GM18499 (cell line): ENCODE results near the gene PDSS1.
"Not testable (repeated sequence)": the region's sequence is repeated elsewhere in the genome, so short reads cannot be mapped to it uniquely, and the experiment has no call there.

Experiments used
- ATAC-seq: cut with Tn5 transposase; IDR thresholded peaks from one replicate; pipeline ENCODE4 v1.9.1; 2021; ENCODE audit warnings: moderate number of reproducible peaks; ENCODE audit not compliant: insufficient read depth, unreplicated experiment

Gene PDSS1

GRCh38 chr10:26697163-26697921, at the start of gene PDSS1:
TSS of gene PDSS1 (plus strand) at chr10:26697701. CDS start at chr10:26697712, 11 bp downstream.
- ATAC-seq: peak; percentile 65

GRCh38 chr10:26648245-26648636, 49.3 kb upstream of the PDSS1 start:
- ATAC-seq: not testable (repeated sequence)

- no peak for ATAC-seq
Observed at GRCh38 chr10:26650406-26650805, 47.1 kb upstream of the PDSS1 start.

GRCh38 chr10:26651476-26651875, 46.0 kb upstream of the PDSS1 start:
- ATAC-seq: not testable (repeated sequence)

- no peak for ATAC-seq
Observed at GRCh38 chr10:26653004-26653403, 44.5 kb upstream of the PDSS1 start.

- no peak for ATAC-seq
Observed at GRCh38 chr10:26655746-26656145, 41.8 kb upstream of the PDSS1 start.

GRCh38 chr10:26662864-26663263, 34.6 kb upstream of the PDSS1 start:
- ATAC-seq: no peak

- no peak for ATAC-seq
Observed at GRCh38 chr10:26665080-26666048, 32.1 kb upstream of the PDSS1 start.

GRCh38 chr10:26675873-26676257, 21.6 kb upstream of the PDSS1 start:
- no peak for ATAC-seq

GRCh38 chr10:26679588-26679987, 17.9 kb upstream of the PDSS1 start:
- ATAC-seq: no peak

- ATAC-seq: no peak
Observed at GRCh38 chr10:26681076-26681475, 16.4 kb upstream of the PDSS1 start.

GRCh38 chr10:26681971-26682370, 15.5 kb upstream of the PDSS1 start:
- not testable (repeated sequence) for ATAC-seq

- ATAC-seq: no peak
Observed at GRCh38 chr10:26682931-26683330, 14.6 kb upstream of the PDSS1 start.

- peak; percentile 94 for ATAC-seq
Observed at GRCh38 chr10:26684667-26685264, 12.7 kb upstream of the PDSS1 start.

GRCh38 chr10:26685441-26685840, 12.1 kb upstream of the PDSS1 start:
- ATAC-seq: no peak

GRCh38 chr10:26689399-26689798, 8.1 kb upstream of the PDSS1 start:
- ATAC-seq: no peak

- ATAC-seq: no peak
Observed at GRCh38 chr10:26690731-26691475, 6.6 kb upstream of the PDSS1 start.

- ATAC-seq: not testable (repeated sequence)
Observed at GRCh38 chr10:26694536-26694935, 3.0 kb upstream of the PDSS1 start.

GRCh38 chr10:26696786-26697162, 727 bp upstream of the PDSS1 start:
- no peak for ATAC-seq

- no peak for ATAC-seq
Observed at GRCh38 chr10:26697922-26698608, 564 bp downstream of the PDSS1 start.
